PC-3 (cell line): ENCODE results near the gene FAM117B.

ENCODE experiments used
- EZH2 ChIP-seq: fragments of 300-600 bp; sonication (generic); IDR thresholded peaks from one replicate; pipeline ENCODE4 v1.6.1; 2017; ENCODE audit warnings: antibody characterized with exemption, mild to moderate bottlenecking, low read length; ENCODE audit not compliant: unreplicated experiment
- EZH2phosphoT487 ChIP-seq: fragments of 300-600 bp; sonication (generic); IDR thresholded peaks from 2 replicates; pipeline ENCODE4 v1.6.1; 2018; ENCODE audit warnings: mild to moderate bottlenecking, antibody characterized with exemption, low read length, borderline replicate concordance
- TF ChIP-seq, protein P1 (sequence below): fragments of 300-600 bp; sonication (generic); conservative IDR thresholded peaks from 2 replicates; pipeline ENCODE4 v1.5.1; 2017; ENCODE audit warnings: antibody characterized with exemption, low read depth, mild to moderate bottlenecking, low read length

DNA sequence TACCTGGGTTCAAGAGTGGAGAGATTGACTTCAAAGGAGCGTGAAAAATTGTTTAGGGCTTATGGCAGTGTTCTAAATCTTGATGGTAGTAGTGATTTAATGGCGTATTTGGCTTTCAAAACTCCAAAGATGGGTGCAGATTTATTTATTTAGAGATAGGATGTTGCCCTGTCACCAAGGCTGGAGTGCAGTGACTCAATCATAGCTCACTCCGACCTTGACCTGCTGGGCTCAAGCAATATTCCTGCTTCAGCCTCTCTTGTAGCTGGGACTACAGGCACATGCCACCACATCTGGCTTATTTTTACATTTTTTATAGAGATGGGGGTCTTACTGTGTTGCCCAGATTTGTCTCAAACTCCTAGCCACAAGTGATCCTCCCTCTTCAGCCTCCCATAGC is 52.5 kb downstream of the FAM117B start:
- TF ChIP-seq, protein P1, sequence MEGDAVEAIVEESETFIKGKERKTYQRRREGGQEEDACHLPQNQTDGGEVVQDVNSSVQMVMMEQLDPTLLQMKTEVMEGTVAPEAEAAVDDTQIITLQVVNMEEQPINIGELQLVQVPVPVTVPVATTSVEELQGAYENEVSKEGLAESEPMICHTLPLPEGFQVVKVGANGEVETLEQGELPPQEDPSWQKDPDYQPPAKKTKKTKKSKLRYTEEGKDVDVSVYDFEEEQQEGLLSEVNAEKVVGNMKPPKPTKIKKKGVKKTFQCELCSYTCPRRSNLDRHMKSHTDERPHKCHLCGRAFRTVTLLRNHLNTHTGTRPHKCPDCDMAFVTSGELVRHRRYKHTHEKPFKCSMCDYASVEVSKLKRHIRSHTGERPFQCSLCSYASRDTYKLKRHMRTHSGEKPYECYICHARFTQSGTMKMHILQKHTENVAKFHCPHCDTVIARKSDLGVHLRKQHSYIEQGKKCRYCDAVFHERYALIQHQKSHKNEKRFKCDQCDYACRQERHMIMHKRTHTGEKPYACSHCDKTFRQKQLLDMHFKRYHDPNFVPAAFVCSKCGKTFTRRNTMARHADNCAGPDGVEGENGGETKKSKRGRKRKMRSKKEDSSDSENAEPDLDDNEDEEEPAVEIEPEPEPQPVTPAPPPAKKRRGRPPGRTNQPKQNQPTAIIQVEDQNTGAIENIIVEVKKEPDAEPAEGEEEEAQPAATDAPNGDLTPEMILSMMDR = no peak
- TF ChIP-seq EZH2phosphoT487 = no peak
- TF ChIP-seq EZH2 = no peak
